GDM1 (cell line): ENCODE results near the gene SLC12A6.
"Not testable (repeated sequence)": the region's sequence is repeated elsewhere in the genome, so short reads cannot be mapped to it uniquely, and the experiment has no call there.

Source experiments
- DNase-seq: peaks from one replicate; lab custom pipeline; 2025; lab: John Stamatoyannopoulos, UW

The SLC12A6 gene

GRCh38 chr15:34193272-34193671, 144.3 kb downstream of the SLC12A6 start:
- not testable (repeated sequence) for DNase-seq

- DNase-seq = no peak
Measured at GRCh38 chr15:34188711-34189110, 148.9 kb downstream of the SLC12A6 start.

- DNase-seq = no peak
Measured at GRCh38 chr15:34185666-34186065, 151.9 kb downstream of the SLC12A6 start.

GRCh38 chr15:34182942-34183341, 154.6 kb downstream of the SLC12A6 start:
- no peak for DNase-seq
